Activated naive CD8-positive, alpha-beta T cell treated with anti-CD3 and anti-CD28 coated beads for 36 hours (primary cell): ENCODE data around the gene RCOR1. TPM values are rescaled to one million over a fixed set of nuclear protein-coding genes. Genes with fewer than 3 reads are reported as not detected.

Experiments
- DNase-seq: peaks from one replicate; pipeline ENCODE4 v3.0.0; 2021
- H3K27ac Mint-ChIP-seq: one replicate; pipeline ENCODE4 v1.8.0; 2022; ENCODE audit warnings: mild to moderate bottlenecking, moderate library complexity, mixed read lengths
- H3K27me3 Mint-ChIP-seq: one replicate; pipeline ENCODE4 v1.8.0; 2022; ENCODE audit warnings: mild to moderate bottlenecking, mixed read lengths
- H3K36me3 Mint-ChIP-seq: one replicate; pipeline ENCODE4 v1.8.0; 2021; ENCODE audit warnings: mild to moderate bottlenecking, mixed read lengths
- H3K4me1 Mint-ChIP-seq: one replicate; pipeline ENCODE4 v1.8.0; 2021; ENCODE audit warnings: mixed read lengths
- H3K4me3 Mint-ChIP-seq: one replicate; pipeline ENCODE4 v1.8.0; 2022; ENCODE audit warnings: mild to moderate bottlenecking, moderate library complexity, mixed read lengths
- H3K9me3 Mint-ChIP-seq: one replicate; pipeline ENCODE4 v1.8.0; 2022; ENCODE audit warnings: mixed read lengths
- total RNA-seq, 2 experiments: library from RNA; stranded (reverse); gene quantifications; one replicate each; pipeline ENCODE4 v1.2.3, GENCODE V29; 2021

Gene RCOR1
- total RNA-seq, 2 experiments from 2014 or later: 14.7 to 16.2 TPM

DNA sequence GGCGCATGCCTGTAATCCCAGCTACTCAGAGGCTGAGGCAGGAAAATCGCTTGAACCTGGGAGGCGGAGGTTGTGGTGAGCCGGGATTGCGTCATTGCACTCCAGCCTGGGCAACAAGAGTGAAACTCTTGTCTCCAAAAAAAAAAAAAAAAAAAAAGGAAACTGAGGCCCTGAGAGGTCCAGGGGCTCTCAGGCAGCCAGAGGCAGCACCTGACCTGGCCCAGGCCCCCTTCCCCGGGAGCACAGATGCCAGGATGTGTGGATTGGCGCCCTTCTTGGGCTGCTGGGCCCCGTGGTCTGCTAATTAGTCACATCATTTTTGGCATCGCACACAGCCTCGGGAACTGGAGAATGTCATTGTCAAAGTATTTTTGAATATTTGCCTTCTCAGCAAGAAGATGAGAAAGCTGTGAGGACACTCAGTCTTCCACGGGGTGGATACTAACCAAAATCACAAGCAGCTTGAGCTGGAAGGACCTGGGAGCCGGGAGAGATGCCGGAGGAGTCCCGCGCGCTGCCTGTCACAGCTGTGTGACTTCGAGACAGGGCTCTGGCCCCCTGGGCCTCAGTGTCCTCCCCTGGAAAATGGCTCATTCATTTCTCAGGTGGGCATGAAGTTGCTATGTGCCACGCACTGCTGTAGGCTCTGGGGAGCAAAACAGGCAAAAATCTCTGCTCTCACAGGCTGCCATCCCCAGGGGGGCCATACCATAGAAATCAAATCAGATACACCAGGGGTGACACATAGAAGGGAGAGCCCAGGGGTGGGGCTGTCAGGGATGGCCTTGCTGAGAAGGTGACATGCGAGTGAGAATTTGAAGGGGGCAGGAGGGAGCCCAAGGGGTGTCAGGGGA lies 12.5 kb upstream of the RCOR1 start:
- no peaks in the 10 kb centered on the region for H3K9me3 Mint-ChIP-seq

DNA sequence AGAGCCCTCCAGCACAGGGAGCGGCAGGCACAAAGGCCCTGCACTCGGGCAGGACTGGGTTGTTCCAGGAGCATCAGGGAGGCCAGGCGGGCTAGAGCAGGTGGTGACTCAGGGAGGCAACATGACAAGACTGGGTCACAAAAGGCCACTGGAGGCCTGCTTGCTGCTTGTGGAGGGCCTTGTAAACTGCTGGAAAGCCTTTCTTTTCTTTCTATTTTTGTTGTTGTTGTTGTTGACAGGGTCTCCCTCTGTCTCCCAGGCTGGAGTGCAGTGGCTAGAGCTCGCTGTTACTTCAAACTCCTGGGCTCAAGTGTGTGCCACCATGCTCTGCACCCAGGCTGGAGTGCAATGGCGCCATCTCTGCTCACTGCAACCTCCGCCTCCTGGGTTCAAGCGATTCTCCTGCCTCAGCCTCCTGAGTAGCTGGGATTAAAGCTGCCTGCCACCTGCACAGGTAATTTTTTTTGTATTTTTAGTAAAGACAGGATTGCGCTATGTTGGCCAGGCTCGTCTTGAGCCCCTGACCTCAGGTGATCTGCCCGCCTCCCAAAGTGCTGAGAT lies 11.8 kb upstream of the RCOR1 start:
- DNase-seq: no peak
- no peak overlapping the region for H3K27ac Mint-ChIP-seq
- H3K4me3 Mint-ChIP-seq: no peak overlapping the region
- H3K9me3 Mint-ChIP-seq: no peaks in the 10 kb centered on the region
- no peaks in the 10 kb centered on the region for H3K36me3 Mint-ChIP-seq
- no peaks in the 10 kb centered on the region for H3K4me1 Mint-ChIP-seq
- peaks cover 3% of the 10 kb centered on the region for H3K27me3 Mint-ChIP-seq

More for the DNA sequence above, 12.5 kb upstream of the RCOR1 start:
- no peaks in the 10 kb centered on the region for H3K36me3 Mint-ChIP-seq
- H3K27ac Mint-ChIP-seq: no peak overlapping the region
- H3K27me3 Mint-ChIP-seq: peaks cover 3% of the 10 kb centered on the region
- DNase-seq: no peak
- H3K4me3 Mint-ChIP-seq: no peak overlapping the region
- no peaks in the 10 kb centered on the region for H3K4me1 Mint-ChIP-seq

DNA sequence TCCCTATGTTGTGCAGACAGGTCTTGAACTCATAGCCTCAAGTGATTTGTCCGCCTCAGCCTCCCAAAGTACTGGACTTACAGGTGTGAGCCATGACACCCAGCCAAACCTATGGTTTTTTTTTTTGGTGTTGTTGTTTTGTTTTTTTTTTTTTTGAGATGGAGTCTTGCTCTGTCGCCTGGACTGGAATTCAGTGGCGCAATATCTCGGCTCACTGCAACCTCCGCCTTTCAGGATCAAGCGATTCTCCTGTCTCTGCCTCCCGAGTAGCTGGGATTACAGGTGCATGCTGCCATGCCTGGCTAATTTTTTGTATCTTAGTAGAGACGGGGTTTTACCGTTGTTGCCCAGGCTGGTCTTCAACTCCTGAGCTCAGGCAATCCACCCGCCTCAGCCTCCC lies 11.3 kb upstream of the RCOR1 start:
- no peaks in the 10 kb centered on the region for H3K4me1 Mint-ChIP-seq
- no peak for DNase-seq
- no peak overlapping the region for H3K4me3 Mint-ChIP-seq
- peaks cover 3% of the 10 kb centered on the region for H3K27me3 Mint-ChIP-seq
- H3K9me3 Mint-ChIP-seq: no peaks in the 10 kb centered on the region
- H3K27ac Mint-ChIP-seq: no peak overlapping the region
- H3K36me3 Mint-ChIP-seq: no peaks in the 10 kb centered on the region

DNA sequence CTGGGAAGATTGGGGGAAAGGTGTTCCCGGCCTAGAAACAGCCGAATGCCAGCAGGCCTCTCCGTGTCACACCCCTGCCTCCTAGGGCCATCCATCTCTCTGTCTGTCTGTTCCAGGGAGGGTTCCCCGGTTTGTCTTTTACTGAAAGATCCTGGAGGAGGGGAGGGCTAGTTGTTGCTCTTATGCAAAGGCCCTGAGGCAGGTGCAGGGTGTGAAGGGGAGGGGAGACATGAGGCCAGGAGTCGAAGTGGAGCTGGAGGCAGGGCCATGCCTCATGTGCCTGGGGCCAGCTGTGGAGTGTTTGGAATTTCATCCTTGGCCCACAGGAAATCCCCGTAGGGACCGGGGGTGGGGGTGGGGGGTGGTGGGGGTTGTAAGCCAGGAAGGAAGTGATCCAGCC lies 8.7 kb upstream of the RCOR1 start:
- H3K36me3 Mint-ChIP-seq: no peaks in the 10 kb centered on the region
- H3K4me3 Mint-ChIP-seq: no peak overlapping the region
- H3K4me1 Mint-ChIP-seq: no peaks in the 10 kb centered on the region
- no peak overlapping the region for H3K27ac Mint-ChIP-seq
- no peak for DNase-seq
- H3K9me3 Mint-ChIP-seq: no peaks in the 10 kb centered on the region
- H3K27me3 Mint-ChIP-seq: no peaks in the 10 kb centered on the region

DNA sequence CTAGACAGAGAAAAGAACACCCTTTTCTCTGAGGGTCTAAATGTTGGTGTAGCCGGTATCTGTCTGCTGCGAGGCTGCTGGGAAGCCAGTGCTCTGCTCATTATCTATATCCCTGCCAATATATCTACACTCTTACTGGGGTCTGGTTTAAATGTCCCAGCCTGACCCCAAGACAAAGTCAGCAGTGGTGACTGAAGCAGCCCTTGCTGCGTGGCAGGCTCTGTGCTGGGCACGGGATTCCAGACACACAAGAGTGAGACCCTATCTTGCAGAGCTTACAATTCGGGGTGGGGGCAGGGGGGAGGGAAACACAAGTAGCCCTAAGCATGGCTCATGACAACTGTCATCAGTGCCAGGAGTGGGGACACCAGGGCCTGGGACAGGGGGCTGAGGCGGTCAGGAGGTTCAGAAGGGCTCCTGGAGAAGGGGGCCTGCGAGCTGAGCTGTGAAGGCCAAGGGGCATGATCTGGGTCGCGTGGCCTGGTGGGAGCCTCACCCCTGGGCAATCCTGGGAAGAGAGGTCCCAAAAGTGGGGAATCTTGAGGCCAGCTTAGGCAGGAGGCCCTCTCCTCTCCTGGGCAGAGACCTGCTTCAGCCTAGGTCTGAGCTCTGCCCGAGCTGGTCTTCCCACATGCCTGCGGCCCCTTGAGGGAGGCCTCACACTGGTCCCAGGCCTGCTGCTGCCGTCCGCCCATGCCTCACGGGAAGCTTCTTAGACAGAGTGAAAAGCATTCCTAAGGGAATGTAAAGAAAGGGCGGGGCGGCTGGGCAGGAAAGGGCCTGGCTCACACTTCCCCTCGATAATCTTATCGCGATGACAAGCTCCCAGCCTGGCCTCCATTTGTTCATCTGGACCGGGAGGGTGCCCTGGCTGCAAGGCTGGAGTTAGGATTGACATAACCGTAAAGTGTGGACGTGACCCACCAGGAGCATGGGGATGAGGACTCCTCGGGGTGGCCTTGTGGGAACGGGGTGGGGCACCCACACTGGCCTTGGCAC lies 7.3 kb upstream of the RCOR1 start:
- Mint-ChIP-seq H3K27me3 (no peaks in the 10 kb centered on the region), H3K36me3 (no peaks in the 10 kb centered on the region), H3K27ac (no peak overlapping the region), H3K9me3 (no peaks in the 10 kb centered on the region), H3K4me3 (no peak overlapping the region), H3K4me1 (peaks cover 5% of the 10 kb centered on the region)
- DNase-seq: no peak

DNA sequence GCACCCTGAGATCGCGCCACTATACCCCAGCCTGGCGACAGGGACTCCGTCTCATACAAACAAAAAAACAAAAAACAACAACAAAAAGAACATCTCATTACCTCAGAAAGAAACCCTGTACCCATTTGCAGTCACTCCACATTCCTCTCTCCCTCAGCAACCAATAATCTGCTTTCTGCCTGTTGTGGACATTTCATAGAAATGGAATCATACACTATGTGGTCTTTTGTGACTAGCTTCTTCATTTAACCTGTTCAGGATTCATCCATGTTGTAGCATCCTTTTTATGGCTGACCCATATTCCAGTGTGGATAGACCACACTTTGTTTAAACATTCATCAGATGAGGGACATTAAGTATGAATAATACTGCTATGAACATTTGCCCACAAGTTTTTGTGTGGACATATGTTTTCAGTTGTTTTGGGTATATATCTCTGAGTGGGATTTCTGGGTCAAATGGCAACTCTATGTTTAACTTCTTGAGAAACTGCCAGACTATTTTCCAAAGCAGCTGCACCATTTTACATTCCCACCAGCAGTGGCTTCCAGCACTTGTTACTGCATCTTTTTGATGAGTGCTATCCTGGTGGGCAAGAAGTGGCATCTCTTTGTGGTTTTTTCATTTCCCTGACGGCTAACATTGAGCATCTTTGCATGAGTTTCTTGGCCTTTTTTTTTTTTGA lies 5.9 kb upstream of the RCOR1 start:
- peaks cover 13% of the 10 kb centered on the region for H3K4me1 Mint-ChIP-seq
- no peak overlapping the region for H3K27ac Mint-ChIP-seq
- no peaks in the 10 kb centered on the region for H3K36me3 Mint-ChIP-seq
- DNase-seq: no peak
- no peaks in the 10 kb centered on the region for H3K9me3 Mint-ChIP-seq
- no peak overlapping the region for H3K4me3 Mint-ChIP-seq
- no peaks in the 10 kb centered on the region for H3K27me3 Mint-ChIP-seq

DNA sequence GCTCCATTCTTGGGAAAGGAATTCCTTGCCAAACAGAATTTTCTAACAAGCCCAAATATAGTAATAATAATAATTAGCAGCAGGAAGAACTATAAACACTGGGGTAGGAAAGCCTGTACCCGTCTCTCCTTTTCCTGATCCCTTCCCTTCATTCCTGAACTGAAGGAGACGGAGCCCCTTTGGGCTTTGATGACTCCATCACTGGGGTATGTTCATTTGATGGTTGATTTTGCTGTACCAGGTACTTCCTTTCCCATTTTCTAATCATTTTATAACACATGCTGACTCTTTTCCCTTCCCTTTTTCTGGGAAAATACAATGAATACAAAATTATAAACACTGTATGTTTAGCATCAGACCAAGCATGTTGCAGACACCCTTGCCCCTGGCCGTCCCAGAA lies 3.6 kb upstream of the RCOR1 start:
- Mint-ChIP-seq H3K9me3 (no peaks in the 10 kb centered on the region), H3K27ac (no peak overlapping the region), H3K36me3 (no peaks in the 10 kb centered on the region), H3K4me3 (no peak overlapping the region), H3K4me1 (peaks cover 15% of the 10 kb centered on the region), H3K27me3 (no peaks in the 10 kb centered on the region)
- DNase-seq: no peak

DNA sequence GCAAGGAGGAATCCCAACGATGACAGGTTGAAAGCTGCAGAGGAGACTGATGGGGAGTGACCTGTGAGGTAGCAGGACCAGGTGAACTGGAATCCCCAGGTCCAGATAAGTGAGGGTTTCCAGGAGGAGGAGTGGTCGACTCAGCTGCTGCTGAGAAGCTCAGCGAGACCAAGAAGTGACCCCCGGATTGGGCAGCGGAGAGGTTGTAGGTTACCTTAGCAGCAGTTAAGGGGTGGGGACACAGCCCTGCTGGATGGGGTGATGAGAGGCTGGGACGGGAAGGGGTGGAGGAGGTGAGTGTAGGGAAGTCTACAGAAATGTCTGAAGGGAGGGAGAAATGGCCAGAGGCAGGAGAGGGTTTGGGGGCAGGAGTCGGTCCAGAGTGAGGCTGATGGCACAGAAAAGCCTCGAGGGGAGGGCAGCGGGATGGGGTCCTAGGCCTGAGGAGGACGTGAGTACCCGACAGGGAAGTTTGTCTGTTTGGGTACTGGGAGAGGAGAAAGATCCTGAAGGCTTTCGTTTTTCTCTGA lies 2.6 kb upstream of the RCOR1 start:
- DNase-seq: no peak
- Mint-ChIP-seq H3K36me3 (peaks cover 2% of the 10 kb centered on the region), H3K4me1 (peaks cover 24% of the 10 kb centered on the region), H3K4me3 (peak overlapping the region; percentile 20), H3K27ac (no peak overlapping the region), H3K9me3 (no peaks in the 10 kb centered on the region), H3K27me3 (no peaks in the 10 kb centered on the region)

DNA sequence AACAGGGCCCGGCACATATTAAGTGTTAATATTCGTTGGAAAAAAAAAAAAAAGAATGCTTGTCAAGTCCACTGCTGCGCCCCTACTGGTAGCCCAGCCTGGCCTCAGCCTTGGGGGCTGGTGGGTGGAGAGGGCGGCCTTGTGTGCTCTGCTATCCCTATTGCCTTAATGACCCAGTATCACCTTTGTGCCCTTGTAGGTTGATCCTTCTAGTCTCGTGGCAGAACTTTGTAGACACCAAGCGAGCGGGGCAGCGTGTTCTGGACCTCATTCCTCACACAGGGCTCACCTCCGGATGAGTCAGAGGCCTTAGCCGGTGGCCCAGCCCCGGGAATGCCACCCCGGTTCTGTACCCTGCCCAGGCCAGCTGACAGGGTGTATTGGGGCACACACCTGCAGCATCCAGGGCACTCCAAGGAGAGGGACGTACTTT lies 1.8 kb upstream of the RCOR1 start:
- no peaks in the 10 kb centered on the region for H3K9me3 Mint-ChIP-seq
- H3K4me3 Mint-ChIP-seq: peak overlapping the region; percentile 90
- H3K4me1 Mint-ChIP-seq: peaks cover 31% of the 10 kb centered on the region
- no peak for DNase-seq
- H3K27ac Mint-ChIP-seq: no peak overlapping the region
- H3K27me3 Mint-ChIP-seq: no peaks in the 10 kb centered on the region
- H3K36me3 Mint-ChIP-seq: peaks cover 6% of the 10 kb centered on the region

DNA sequence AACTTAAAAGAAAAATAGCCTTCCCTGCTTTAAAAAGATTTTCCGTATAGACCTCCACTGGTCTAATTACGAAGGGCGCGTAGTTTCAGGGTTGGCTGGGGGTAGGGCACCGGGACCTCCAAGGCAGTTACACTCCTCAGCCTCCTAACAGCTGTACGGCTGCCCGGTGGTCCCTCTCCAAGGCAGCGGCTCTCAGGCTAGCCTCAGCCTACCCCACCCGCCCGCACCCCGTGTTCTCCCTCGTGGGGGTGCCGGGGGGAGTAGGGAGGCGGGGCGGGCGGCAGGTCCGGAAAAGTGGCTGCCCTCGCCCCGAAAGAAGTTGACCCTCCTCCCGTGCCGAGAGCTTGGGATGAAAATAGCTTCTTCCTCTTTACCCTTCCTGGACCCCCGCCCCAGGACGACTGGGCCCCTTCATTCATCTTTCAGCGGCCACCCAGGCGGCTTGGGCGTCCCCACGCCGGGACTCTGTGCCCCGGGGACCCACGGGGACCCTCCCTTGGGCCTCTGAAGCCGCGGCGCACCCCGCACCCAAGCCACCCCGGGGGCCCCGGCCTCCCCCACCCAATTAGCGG lies 991 bp upstream of the RCOR1 start:
- H3K9me3 Mint-ChIP-seq: no peaks in the 10 kb centered on the region
- H3K27me3 Mint-ChIP-seq: no peaks in the 10 kb centered on the region
- peak; percentile 37 for DNase-seq
- peak overlapping the region; percentile 79 for H3K27ac Mint-ChIP-seq
- H3K36me3 Mint-ChIP-seq: peaks cover 9% of the 10 kb centered on the region
- H3K4me3 Mint-ChIP-seq: peak overlapping the region; percentile 90
- peaks cover 37% of the 10 kb centered on the region for H3K4me1 Mint-ChIP-seq

DNA sequence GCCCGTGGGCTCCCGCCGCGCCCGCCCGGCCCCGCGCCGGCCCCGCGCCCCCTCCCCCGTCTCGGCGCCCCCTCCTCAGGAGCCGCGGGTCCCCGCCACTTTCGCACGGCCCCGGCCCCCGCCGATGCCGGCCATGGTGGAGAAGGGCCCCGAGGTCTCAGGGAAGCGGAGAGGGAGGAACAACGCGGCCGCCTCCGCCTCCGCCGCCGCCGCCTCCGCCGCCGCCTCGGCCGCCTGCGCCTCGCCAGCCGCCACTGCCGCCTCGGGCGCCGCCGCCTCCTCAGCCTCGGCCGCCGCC lies 263 bp downstream of the RCOR1 start:
- H3K27ac Mint-ChIP-seq: no peak overlapping the region
- peak overlapping the region; percentile 47 for H3K4me3 Mint-ChIP-seq
- no peaks in the 10 kb centered on the region for H3K9me3 Mint-ChIP-seq
- peaks cover 12% of the 10 kb centered on the region for H3K36me3 Mint-ChIP-seq
- no peaks in the 10 kb centered on the region for H3K27me3 Mint-ChIP-seq
- peaks cover 37% of the 10 kb centered on the region for H3K4me1 Mint-ChIP-seq
- DNase-seq: no peak

DNA sequence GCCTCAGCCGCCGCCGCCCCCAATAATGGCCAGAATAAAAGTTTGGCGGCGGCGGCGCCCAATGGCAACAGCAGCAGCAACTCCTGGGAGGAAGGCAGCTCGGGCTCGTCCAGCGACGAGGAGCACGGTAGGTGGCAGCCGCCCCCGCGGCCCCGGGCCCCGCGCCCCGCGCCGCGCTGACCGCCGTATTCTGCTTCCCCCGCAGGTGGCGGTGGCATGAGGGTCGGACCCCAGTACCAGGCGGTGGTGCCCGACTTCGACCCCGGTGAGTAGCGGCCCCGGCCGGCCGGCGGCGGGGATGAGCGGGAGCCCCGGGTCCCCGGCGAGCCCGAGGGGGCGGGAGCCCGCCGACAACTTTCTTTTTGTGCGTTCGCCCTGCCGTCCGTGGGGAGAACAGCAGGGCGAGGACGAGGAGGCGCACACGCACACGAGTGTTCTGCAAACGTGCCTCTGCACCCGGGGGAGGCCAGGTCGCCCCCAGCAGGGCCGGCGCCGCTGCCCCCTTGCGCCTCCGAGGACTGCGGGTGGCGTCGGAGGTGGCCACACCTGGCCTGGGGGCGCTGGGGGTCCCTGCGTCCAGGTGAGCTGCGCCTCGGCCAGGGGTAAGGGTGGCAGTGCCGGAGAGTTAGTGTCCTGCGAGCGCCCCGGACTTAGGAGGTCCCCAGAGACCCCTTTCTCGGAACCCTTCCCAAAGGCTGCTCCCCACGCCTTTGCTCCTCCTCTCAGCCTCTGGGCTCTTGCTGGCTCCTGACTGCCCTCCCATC lies 794 bp downstream of the RCOR1 start:
- peak overlapping the region; percentile 84 for H3K4me3 Mint-ChIP-seq
- H3K4me1 Mint-ChIP-seq: peaks cover 37% of the 10 kb centered on the region
- H3K27me3 Mint-ChIP-seq: no peaks in the 10 kb centered on the region
- H3K27ac Mint-ChIP-seq: peak overlapping the region; percentile 27
- H3K9me3 Mint-ChIP-seq: no peaks in the 10 kb centered on the region
- peaks cover 12% of the 10 kb centered on the region for H3K36me3 Mint-ChIP-seq
- peak; percentile 64 for DNase-seq

DNA sequence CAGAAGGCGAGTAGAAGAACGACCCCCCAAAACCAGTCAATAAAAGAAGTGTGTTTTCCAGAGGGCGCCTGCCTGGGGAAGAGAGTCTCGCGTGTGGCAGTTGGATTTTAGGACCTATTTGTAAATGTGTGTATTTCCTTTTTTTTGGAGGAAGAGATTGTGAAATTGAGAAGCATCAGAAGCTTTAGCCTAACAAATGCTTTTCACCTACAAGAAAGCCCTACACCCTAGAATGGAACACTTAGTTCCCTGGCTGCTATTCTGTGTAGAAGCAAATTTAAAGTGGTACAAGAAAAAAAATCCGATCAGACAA lies 1.3 kb downstream of the RCOR1 start:
- peak overlapping the region; percentile 27 for H3K27ac Mint-ChIP-seq
- H3K27me3 Mint-ChIP-seq: no peaks in the 10 kb centered on the region
- DNase-seq: no peak
- H3K36me3 Mint-ChIP-seq: peaks cover 12% of the 10 kb centered on the region
- H3K4me3 Mint-ChIP-seq: peak overlapping the region; percentile 84
- peaks cover 37% of the 10 kb centered on the region for H3K4me1 Mint-ChIP-seq
- H3K9me3 Mint-ChIP-seq: no peaks in the 10 kb centered on the region
